Measurements from ENCODE around the gene TSPO.
"Not testable (repeated sequence)": the region's sequence is repeated elsewhere in the genome, so short reads cannot be mapped to it uniquely, and the experiment has no call there.

TSPO gene

DNA sequence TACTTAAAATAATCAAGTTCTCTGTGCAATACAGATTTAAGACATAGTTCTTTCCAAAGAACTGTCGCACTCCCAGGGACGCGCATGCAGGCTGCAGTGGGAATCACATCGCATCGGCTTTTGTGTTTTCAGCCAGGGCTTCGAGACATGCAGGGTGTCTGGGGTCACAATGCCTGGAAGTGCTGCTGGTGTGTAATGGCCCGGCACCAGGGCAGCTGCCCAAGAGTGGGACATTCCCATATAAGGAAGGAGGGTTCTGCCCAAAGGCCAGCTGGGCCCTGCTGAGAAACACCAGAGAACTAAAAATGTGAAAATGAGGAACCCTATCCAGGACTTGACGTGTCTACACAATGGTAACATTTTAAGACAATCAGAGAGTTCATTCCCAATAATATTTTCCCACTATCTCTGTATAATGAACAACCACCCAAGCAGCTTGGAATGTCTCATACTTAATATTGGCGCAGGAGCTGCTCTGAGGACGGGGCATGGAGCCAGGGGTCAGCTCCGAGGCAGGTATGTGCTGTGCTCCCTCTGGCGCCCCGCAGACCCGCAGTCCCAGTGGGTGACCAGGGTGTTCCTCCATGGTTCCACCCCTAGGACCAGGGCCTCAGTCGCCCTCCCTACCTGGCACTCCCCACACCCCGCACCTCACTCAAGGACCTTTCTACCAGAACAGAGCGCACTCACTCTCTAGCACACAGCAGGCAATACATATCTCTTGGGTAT, 19.4 kb upstream of the TSPO start:
- no peak for DNase-seq (ENCODE audit: low read depth)

DNA sequence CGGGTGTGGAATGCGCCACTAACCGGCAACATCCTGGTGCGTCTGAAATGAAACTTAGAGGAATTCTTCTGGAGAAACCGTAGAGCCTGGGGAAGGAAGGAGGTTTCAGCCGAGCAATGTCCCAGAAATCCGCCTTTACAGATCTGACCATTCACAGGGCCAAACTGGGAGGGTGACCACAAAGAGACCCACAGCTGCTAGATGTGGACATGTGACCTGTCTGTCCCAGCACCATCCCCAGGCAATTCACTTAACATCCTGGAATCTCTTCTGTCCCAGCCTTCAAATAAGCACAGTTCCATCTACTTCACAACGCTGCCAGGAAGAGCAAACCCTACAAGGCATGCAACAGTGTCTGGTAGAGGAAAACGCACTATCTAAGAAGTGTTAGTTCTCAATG, 18.0 kb upstream of the TSPO start:
- no peak for DNase-seq (ENCODE audit: low read depth)

DNA sequence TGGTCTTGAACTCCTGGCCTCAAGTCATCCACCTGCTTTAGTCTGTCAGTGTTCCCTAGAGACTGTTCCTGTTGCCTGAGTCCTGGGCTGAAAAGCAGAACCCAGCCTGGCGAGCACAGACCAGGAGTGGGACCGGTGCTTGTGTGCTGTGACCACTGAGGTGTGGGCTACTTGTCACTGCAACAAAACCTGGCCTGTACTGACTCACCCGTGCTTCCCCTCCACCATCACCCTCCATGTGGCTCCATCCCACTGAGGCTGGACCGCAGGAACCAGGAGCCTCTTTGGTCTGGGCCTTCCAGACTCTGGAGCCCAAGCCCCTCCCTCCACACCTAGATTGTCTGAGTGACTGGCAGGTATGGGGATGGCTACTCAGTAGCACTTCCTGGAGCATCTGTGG, 16.8 kb upstream of the TSPO start:
- DNase-seq (ENCODE audit: low read depth) = no peak

DNA sequence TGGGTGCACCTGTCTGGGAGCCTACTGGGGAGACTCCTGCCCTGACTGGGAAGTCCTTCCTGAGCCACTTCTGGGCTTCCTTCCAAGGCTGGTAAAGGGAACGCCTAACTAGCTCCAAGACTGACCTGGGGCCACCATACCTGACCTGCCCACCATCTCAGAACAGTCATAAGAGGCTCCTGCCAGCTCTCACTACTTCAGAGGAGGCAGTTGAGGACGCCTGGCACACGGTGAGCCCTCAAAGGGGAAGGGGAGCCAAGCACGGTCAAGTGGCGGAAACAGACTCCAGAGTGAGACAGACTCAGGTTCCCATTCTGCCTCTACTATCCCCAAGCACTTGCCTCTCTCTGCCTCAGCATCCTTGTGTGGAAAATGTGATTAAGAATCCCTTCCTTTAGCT, 15.8 kb upstream of the TSPO start:
- no peak for DNase-seq (ENCODE audit: low read depth)

DNA sequence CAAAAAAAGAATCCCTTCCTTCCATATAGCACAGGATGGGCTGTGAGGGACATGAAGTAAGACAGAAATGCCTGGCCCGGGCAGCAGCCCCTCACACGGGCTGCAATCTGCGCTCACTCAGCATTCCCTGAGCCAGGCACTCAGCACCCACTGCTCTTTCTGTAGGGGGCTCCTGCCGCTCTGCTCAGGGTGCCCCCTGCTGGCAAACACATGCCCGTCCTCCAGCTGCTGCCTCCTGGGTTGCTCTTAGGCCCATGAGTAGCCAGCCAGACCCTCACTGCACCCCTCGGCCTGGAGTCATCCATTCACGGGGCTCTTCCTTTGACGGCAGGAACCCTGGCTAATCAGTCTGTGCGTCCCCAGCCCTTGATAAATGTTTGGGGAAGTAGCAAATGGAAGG, 15.1 kb upstream of the TSPO start:
- DNase-seq (ENCODE audit: low read depth) = no peak

DNA sequence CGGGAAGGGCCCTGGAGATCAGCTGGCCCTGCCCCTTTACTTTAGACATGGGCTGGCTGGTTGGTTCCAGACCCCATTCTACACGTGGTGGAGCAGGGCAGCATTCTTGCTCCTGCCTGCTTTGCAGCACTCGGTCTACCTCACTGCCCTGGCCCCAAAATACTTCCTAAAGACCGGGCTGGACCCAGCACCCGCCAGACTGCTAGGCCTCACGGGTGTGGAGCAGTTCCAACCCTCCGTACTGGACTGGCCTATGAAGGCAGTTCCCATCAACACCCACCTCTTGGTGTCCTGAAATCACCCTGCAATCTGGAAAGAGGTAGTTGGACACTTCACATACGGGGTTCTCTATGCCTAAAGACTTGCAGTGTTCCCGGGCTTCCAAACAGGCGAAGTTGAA, 14.6 kb upstream of the TSPO start:
- no peak for DNase-seq (ENCODE audit: low read depth)

DNA sequence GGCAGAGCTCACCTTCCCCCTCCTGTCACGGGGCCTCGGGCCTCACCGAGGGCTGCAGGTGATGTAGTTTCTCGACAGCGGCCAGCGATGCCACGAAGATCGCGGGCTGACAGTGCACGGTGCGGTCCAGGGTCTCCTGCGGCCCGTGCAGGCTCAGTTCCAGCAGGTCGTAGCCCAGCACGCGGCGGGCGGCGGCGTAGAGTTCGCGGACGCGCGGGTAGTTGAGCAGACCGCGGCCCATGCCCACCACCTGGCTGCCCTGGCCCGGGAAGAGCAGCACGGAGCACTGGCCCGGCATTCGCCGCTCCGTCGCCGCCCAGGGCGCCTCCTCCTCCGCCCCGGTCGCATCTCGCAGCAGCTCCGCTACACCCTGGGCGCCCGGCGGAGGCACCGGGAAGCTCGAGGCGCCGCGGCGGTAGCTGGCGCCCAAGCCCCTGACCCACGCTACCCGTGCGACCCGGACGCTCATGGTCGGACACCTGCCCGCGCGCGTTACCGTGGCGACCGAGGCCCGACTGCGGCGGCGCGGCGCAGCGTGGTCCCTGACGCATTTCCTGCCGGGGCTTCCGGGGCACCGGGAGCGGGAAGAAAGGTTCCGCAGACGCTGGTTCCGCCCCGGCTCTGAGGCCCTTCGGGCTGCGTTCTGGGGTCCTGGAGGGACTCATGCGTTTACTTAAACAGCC, 8.3 kb upstream of the TSPO start, which contains the start of gene MCAT:
TSS of gene MCAT (minus strand) at position 519 of the 683 bp plus-strand sequence. CDS start at position 469, 50 bp downstream.
- peak; percentile 81 for DNase-seq (ENCODE audit: low read depth)

DNA sequence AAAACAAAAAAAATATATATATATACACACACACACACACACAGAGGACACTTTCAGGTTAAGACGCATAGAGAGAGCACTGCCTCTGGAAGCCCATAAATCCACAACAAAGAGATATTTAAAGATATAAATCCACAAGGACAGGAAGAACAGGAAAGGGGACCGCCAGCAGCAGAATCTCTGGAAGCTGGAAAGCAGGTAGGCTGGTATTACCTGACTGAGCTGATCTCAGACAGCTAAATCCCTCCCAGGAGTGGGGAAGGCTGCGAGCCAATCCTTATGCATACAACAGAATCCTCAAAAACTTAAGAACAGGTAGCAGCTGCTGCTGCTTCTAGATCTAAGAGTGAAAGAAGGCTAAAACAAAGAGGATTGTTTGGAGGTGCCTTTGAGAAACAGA, 6.4 kb upstream of the TSPO start:
- DNase-seq (ENCODE audit: low read depth) = no peak

DNA sequence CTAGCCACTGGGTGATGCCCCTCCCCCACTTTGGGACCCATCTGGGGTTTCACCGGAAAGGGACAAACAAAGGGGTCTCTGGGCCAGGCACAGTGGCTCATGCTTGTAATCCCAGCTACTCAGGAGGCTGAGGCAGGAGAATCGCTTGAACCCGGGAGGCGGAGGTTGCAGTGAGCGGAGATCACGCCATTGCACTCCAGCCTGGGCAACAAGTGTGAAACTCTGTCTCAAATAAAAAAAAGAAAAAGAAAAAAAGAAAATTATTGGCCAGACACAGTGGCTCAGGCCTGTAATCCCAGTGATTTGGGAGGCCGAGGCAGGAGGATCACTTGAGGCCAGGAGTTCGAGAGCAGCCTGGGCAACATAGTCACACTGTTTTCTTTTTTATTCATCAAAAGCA, 6.0 kb upstream of the TSPO start:
- DNase-seq (ENCODE audit: low read depth) = not testable (repeated sequence)

DNA sequence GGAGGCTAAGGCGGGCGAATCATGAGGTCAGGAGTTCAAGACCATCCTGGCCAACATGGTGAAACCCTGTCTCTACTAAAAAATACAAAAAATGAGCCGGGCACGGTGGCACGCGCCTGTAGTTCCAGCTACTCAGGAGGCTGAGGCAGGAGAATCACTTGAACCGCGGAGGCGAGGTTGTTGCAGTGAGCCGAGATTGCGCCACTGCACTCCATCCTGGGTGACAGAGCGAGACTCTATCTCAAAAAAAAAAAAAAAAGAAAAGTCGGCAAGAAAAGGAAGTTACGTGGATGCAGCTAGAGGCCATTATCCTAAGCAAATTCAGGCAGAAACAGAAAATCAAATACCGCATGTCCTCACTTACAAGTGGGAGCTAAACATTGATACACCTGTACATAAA, 5.0 kb upstream of the TSPO start:
- not testable (repeated sequence) for DNase-seq (ENCODE audit: low read depth)

DNA sequence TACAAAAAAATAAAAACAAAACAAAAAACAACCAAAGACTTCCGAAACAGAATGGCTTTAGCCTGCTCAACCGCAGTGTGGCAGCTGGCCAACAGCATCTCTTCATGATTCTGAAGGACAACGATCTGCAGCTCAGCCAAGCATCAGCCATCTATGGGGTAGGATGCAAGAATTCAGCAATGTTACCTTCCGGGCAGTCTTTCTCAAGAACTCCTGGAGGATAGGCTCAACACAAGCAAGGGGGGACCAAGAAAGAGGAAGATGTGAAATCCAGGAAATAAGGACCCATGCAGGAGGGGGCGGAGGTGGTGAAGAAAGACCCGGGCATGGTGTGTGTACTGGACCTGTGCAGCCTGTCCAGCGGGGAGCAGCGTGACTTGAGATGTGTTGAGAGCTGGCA, 3.5 kb upstream of the TSPO start:
- DNase-seq (ENCODE audit: low read depth) = no peak

DNA sequence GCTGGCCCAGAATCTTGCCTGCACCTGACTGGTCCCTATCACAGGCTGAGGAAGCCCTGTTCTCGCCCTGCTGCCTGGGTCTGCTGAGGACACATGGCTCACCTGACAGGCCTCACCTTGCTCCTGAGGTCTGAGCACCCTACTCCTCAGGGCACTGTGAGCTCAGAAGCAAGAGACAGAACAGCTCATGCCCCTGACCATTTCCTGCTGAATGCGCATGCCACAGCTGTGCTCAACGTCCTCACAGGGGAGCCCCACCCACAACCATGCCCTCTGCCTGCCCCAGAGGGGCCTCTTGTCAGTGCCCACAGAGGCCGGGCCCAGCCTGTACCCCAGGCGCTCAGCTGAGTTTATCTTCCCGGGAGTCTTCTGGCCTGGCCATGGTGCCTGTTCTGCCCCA, 2.8 kb upstream of the TSPO start:
- DNase-seq (ENCODE audit: low read depth) = no peak

DNA sequence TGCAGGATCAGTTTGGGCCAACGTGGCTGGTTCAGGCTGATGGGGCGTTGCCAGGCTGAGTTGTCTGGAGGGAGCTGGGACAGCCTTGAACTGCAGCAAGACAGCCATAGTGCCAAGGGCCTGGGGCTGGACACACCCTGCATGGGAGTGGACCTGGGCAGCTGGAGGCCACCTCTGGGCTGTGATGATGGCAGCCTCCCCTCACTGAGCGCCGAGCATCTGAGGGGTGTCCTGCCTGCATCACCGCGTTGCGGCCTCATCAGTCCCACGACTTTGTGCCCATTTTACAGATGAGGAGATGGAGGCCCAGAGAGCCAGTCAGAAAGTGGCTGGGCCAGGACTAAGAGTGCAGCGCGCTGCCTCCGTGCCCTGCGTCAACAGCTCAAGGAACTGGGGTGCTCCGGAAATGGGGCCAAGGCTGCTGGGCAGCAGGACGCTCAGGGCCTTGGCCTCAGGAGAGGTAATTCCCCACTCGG, 590 bp upstream of the TSPO start:
- DNase-seq (ENCODE audit: low read depth) = no peak

DNA sequence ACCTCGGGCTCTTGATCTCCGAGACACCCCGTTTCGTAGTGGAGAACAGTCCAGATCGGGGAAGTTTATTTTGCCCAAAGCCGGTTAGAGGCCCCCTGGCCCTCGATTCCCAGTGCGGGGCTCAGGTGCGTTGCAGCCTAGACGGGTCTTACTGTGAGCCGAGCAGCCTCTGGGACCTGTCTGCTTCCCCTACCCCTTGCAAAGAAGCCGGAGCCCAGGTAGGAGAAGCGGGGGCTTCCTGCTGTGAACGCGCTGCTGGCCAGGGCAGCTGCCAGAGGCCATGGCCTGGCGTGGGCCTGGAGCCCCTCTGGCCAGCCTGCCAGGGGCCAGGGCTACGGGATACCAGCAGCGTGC, 621 bp downstream of the TSPO start:
- no peak for DNase-seq (ENCODE audit: low read depth)

DNA sequence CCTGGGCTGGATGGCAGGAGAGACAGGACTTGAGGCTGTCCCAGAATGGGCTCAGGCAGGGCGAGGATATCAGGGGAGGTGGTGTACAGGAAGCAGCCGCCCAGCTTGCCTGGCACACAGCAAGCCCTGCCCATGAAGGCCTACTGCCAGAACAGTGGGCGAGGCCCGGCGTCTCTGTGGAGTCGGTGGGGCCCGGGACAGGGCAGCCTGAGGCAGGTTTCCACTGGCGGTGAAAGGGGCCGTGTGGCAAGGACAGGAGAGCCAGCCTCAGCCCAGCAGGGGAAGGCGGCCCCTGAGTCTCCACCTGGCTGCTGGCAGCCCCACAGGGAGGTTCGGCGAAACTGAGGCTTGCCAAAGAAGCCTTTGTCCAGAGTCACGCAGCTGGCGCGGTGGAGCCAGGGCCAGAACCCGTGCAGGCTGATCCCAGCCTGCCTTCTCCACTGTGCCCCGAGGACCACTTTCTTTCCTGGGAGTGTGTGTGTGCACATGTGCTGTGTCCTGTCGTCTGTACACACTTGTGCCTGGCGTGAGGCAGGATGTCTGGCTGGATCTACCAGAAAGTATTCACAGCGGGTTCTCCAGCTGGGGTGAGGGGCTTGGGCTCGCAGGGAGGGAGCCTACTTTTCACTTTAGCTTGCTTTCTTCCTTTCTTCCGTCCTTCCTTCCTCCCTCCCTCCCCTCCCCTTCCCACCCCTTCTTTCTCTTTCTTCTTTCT, 1.2 kb downstream of the TSPO start:
- no peak for DNase-seq (ENCODE audit: low read depth)

DNA sequence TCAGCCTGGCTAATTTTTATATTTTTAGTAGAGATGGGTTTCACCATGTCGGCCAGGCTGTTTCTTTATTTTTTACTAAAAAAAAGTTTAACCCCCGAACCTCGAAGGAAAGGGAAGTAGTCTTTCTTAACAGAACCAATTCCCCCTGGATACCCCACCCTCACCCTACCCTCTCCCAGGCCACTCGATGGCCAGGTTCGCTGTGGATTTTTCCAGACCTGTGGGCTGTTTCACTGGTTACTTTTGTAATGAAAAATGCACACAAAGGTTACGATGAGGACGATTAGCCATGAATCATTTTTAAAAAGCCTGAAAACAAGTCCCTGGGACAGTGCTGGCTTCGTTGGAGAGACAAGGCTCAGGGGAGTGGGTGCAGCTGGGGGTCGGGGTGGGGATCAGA, 2.5 kb downstream of the TSPO start:
- no peak for DNase-seq (ENCODE audit: low read depth)

DNA sequence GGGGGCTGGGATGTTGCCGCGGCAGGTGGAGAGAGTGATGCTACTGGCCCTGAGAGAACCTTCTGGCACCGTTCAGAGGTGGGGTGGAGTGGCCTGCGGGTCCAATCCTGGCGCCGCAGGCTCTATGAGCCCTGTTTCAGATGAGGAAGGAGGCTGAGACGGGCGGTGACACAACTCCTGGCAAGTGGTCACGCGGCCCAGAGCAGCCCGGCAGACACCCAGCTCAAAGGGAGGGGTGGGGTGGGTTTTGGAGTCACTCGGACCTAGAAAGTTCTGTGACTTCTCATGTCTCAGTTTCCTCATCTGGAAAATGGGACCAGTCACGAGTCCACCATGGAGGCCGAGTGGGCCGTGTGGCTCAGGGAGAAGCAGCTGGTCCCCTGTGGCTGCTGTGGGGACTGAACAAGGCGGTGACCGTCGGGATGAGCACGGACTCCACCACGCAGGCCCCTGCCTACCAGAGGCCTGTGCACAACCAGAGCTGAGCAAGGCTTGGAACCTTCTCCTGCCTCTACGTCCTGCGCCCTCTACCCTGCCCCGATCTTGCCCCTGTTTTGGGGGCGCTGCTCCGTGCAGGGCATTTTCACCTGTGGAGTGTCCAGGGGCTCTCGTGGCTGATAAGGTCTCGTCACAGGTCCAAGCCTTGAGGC, 3.7 kb downstream of the TSPO start:
- DNase-seq (ENCODE audit: low read depth) = no peak

DNA sequence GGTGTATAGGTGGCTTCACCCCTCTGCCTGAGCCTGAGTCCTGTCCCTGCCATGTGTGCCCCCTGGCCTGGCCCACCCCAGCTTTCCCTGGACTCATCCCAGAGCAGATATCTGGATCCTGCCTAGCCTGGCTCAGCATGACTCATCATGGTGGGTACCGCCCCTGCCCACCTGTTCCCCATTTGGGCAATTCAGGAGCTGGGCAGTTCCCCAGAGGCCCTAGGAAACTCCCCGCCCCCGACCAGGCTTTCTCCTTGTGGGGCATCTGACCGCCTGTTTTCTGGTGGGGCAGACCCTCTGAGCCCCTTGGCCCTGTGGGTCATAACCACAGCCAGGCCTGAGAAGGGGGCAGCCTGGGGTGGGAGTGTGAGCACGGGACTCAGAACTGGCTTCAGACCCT, 4.4 kb downstream of the TSPO start:
- no peak for DNase-seq (ENCODE audit: low read depth)

DNA sequence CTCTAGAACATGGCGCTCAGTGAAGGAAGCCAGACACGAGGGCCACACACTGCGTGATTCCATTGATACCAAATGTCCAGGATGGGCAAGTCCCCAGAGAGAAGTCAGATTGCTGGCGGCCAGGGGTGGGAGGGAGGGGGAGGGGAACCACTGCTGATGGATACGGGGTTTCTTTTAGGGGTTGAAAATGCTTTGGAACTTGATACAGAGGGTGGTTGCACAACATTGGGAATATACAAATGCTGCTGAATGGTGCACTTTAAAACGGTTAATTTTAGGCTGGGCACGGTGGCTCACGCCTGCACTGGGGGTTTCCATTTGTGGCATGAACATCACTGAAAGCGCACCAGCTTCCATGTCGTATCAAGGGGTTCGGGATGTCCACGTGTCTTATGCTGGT, 5.1 kb downstream of the TSPO start:
- DNase-seq (ENCODE audit: low read depth) = no peak

DNA sequence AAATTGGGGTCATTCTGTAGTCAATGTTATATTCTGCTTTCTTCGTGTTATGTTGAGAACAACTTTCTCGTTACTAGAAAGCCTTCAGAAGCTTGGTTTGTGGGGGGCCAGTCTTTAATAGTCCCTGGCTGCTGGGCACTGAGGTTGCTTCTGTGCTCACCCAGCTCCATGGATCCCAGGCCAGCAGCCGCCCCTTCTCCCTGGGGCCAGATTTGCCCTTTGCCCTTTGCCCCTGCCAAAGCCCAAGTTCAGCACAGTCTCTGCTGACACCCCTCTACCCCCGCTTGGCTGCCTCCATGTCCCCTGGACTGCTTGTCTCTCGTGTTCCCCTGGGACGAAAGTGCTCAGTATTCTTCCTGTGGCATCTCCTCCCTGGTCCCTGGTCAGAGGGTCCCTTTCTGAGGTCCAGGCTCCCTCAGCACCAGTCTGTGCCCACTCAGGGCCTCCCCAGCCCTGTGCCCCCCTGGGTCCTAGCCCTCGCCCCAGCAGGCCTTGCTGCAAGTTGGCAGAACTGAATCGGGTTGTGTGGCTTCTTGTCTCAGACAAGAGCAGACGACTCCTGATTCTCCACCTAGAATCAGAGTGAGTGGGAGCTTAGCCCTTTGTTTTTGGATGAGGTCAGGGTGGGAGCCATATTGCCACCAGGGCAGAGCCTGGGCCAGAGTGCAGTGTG, 6.7 kb downstream of the TSPO start:
- DNase-seq (ENCODE audit: low read depth) = no peak

DNA sequence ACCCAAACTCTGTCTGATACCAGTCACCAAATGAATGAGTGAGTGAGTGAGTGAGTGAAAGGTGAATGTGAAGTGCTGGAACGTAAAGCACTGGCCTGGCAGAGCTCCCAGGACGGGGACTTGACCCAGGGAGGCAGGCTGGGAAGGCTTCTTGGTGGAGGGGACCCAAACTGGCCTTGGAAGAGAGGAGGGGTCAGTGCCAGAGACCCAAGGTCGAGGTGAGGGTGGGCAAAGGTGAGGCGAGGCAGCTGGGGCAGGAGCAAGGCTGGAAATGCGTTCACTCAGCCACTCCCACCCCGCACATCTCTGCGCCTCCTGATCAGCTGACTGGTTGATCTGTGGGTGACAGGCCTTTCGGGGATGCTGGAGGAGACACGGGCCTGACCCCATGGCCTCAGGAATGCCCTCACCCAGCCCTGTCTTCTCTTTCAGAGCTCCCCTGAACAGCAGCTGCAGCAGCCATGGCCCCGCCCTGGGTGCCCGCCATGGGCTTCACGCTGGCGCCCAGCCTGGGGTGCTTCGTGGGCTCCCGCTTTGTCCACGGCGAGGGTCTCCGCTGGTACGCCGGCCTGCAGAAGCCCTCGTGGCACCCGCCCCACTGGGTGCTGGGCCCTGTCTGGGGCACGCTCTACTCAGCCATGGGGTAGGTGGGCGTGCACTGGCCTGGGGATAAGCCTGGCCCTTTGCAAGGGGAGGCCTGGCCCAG, 7.6 kb downstream of the TSPO start:
- no peak for DNase-seq (ENCODE audit: low read depth)
